ENCODE results near the gene DNAH14. TPM values are rescaled to one million over a fixed set of nuclear protein-coding genes. Genes with fewer than 3 reads are reported as not detected.

Gene DNAH14
- total and polyA plus RNA-seq, 2 of the 4 experiments (the other 2 are of a cell fraction) = 2.7 to 3.6 TPM

- no peak overlapping the region for H3K4ac ChIP-seq (ENCODE audit: low read depth, low read length)
- H3K9me3 ChIP-seq (ENCODE audit: control insufficient read depth, insufficient read depth, low read length) = peaks cover 3% of the 10 kb centered on the region
- no peak overlapping the region for H2BK5ac ChIP-seq (ENCODE audit: low read depth, low read length, poor library complexity, severe bottlenecking)
- no peak overlapping the region for H3K18ac ChIP-seq (ENCODE audit: low read depth, low read length)
- H2BK20ac ChIP-seq (ENCODE audit: low read depth, low read length) = no peak overlapping the region
- H4K5ac ChIP-seq (ENCODE audit: low read depth, low read length) = no peak overlapping the region
- no peak overlapping the region for H2BK120ac ChIP-seq (ENCODE audit: low read depth, low read length)
- dilution Hi-C loops (cut with HindIII; ENCODE audit: low sequenced_read_pairs, unreplicated experiment) = no loop called here
- ATAC-seq (ENCODE audit: low read depth) (no peak), DNase-seq (no peak)
- no peaks in the 10 kb centered on the region for H3K9me1 ChIP-seq (ENCODE audit: insufficient read depth, low read length)
- H2AFZ ChIP-seq (replicated peaks; ENCODE audit: low read length, poor library complexity) = no peak overlapping the region
- H3K36me3 ChIP-seq (ENCODE audit: control insufficient read depth, insufficient read depth, low read length) = no peaks in the 10 kb centered on the region
- ChIA-PET CTCF (interaction anchor here (1.5 kb wide), 1 partner anchor 41 kb away, joined by 4 read pairs; no protein-coding TSS in a partner anchor), POLR2A (ENCODE audit: unreplicated experiment) (no interaction called here)
- no peaks in the 10 kb centered on the region for H3K4me1 ChIP-seq (ENCODE audit: control insufficient read depth, insufficient read depth, low read length)
- no peaks in the 10 kb centered on the region; the same call in 1 of the 2 replicates for H3K27me3 ChIP-seq (ENCODE audit: control insufficient read depth, insufficient read depth, low read length)
- no peak overlapping the region for H4K91ac ChIP-seq (ENCODE audit: insufficient read depth, low read depth, low read length)
- H3K27ac ChIP-seq (ENCODE audit: insufficient read depth, low read length) = no peak overlapping the region
- H3K23ac ChIP-seq (ENCODE audit: low read depth, low read length) = no peak overlapping the region
- H3K4me2 ChIP-seq (ENCODE audit: low read depth, low read length) = no peak overlapping the region
- no peak overlapping the region for H2BK15ac ChIP-seq (ENCODE audit: low read depth, low read length)
- no peak overlapping the region for H4K8ac ChIP-seq (ENCODE audit: low read depth in 2 of 2, low read length in 2 of 2)
- intact Hi-C loops (cut with micrococcal nuclease) = no loop called here
- no peaks in the 10 kb centered on the region for H3K79me1 ChIP-seq (ENCODE audit: low read depth in 1 of 2, low read length in 2 of 2)
- in situ Hi-C loops (cut with MboI; ENCODE audit: low sequenced_read_pairs) = no loop called here
- no peak overlapping the region for H3K4me3 ChIP-seq (ENCODE audit: insufficient read depth, low read depth, low read length)
- TF ChIP-seq USF2 (IDR thresholded peaks at IDR 0.05; ENCODE audit: low read depth, low read length) = no peak
- TF ChIP-seq CEBPB (IDR thresholded peaks at IDR 0.05; ENCODE audit: low read depth, low read length) = no peak
- no peaks in the 10 kb centered on the region for H4K20me1 ChIP-seq (ENCODE audit: insufficient read depth, low read length)
- H2AK9ac ChIP-seq (replicated peaks; ENCODE audit: low read depth, low read length, poor library complexity) = no peak overlapping the region
- H3K14ac ChIP-seq (replicated peaks; ENCODE audit: low read depth, low read length) = no peak overlapping the region
- no peak overlapping the region for H3K56ac ChIP-seq (ENCODE audit: extremely low read depth, insufficient read depth, low read length)
- no TSS peak for BruUV-seq (replicated peaks)
- no peak overlapping the region for H2AK5ac ChIP-seq (ENCODE audit: low read depth, low read length)
- H3K9ac ChIP-seq (ENCODE audit: low read depth, low read length) = no peak overlapping the region
Measured at GRCh38 chr1:224881762-224882211, 47.7 kb upstream of the DNAH14 start.

Data from IMR-90 (cell line).